GM13977 (cell line): ENCODE measurements around the gene MAD1L1.

Experiments used
- DNase-seq: peaks from one replicate; pipeline ENCODE4 v3.0.0; 2012; ENCODE audit warnings: low spot score
- in situ Hi-C: fragments of 300-500 bp; cut with MboI; formaldehyde crosslinking; loops from one replicate; pipeline ENCODE4 v1.12.0; 2022; ENCODE audit warnings: low sequenced_read_pairs, low pct_unique_long_range_greater_than_20kb, mixed read lengths, inconsistent platforms; ENCODE audit not compliant: unreplicated experiment
- TF ChIP-seq, protein P1 (sequence below): IDR thresholded peaks from 2 replicates; pipeline ENCODE4 v1.5.1; 2012; ENCODE audit warnings: mild to moderate bottlenecking, control low read depth; ENCODE audit not compliant: insufficient read depth; ENCODE audit errors: extremely low read depth, missing control alignments

Gene MAD1L1

DNA sequence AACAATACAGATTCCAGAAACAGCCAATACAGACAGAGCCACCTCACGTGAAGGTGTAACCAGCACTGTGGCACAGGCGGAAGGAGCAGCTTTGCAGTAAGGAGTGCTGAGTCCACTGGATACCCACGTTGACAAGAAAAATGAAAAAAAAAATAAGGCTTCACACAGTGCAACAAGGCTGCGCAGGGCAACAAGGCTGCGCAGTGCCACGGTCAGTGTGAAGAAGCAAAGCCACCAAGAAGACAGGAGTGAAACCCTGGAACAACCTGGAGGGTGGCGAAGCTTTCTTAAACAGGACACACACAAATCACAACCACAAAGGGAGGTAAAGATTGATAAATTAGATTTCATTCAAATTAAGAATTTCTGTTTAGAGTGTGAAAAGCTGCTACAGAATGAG is 204.0 kb downstream of the MAD1L1 start:
- no peak for DNase-seq
- in situ Hi-C loops, result no loop called here
- TF ChIP-seq, protein P1, sequence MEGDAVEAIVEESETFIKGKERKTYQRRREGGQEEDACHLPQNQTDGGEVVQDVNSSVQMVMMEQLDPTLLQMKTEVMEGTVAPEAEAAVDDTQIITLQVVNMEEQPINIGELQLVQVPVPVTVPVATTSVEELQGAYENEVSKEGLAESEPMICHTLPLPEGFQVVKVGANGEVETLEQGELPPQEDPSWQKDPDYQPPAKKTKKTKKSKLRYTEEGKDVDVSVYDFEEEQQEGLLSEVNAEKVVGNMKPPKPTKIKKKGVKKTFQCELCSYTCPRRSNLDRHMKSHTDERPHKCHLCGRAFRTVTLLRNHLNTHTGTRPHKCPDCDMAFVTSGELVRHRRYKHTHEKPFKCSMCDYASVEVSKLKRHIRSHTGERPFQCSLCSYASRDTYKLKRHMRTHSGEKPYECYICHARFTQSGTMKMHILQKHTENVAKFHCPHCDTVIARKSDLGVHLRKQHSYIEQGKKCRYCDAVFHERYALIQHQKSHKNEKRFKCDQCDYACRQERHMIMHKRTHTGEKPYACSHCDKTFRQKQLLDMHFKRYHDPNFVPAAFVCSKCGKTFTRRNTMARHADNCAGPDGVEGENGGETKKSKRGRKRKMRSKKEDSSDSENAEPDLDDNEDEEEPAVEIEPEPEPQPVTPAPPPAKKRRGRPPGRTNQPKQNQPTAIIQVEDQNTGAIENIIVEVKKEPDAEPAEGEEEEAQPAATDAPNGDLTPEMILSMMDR, result no peak

DNA sequence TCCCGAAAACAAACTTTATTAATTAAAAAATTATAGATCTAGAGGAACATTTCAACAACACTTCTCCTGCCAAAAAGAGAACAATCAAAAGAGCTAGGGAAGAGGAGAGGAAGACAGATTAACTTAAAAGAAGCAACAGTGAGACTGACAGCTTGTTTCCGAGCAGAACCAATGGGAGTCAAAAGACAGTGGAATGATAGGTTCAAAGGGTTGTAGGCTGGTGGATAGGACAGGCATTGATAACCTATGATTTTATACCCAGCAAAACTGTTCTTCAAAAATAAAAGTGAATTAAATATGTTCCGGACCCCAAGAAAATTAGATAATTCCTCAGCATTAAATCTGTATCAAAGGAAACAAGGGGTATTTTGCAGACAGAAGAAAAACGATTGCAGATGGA is 207.6 kb downstream of the MAD1L1 start:
- in situ Hi-C loops, result no loop called here
- TF ChIP-seq, protein P1, result no peak
- DNase-seq, result no peak

DNA sequence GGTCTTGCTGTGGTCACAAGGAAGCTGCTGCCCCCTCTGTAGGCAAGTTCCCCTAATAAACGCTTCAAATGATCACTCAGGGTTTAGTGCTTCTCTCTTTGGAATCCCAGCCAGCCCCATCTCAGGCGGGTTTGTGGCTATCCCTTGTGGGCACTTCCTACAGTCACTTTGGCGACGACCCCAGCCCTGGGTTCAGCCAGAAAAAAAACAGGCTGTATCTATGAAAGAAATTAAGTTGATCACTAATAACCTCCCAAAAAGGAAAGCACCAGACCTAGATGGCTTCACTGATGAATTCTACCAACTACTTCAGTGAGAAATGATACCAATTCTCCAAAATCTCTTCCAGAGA is 208.2 kb downstream of the MAD1L1 start:
- DNase-seq, result no peak
- in situ Hi-C loops, result no loop called here
- TF ChIP-seq, protein P1, result no peak

DNA sequence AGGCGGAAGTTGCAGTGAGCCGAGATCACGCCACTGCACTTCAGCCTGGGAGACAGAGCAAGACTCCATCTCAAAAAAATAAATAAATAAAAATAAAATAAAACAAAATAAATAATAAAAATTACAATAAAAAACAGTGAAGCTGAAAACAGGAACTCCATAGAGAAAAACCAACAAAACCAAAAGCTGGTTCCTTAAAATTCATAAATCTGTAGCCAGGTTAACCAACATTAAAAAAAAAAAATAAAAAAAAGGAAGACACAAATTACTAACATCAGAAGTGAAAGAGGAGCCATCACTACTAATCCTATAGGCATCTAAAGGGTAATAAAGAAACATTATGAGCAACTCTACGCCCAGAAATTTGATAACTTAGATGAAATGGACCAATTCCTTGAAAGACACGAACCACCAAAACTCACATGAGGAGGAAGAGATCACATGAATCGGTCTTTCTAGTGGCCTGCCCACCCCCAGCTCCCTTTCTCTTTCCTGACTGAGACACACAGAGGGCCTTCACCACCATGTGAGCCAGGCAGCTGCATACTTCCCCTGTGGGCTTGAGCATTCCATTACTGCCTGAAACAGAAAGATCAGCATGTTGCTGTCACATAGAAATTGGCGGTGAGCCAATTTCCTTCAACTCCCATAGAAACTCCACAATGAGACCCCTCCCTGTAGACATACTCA is 208.7 kb downstream of the MAD1L1 start:
- in situ Hi-C loops, result no loop called here
- DNase-seq, result no peak

DNA sequence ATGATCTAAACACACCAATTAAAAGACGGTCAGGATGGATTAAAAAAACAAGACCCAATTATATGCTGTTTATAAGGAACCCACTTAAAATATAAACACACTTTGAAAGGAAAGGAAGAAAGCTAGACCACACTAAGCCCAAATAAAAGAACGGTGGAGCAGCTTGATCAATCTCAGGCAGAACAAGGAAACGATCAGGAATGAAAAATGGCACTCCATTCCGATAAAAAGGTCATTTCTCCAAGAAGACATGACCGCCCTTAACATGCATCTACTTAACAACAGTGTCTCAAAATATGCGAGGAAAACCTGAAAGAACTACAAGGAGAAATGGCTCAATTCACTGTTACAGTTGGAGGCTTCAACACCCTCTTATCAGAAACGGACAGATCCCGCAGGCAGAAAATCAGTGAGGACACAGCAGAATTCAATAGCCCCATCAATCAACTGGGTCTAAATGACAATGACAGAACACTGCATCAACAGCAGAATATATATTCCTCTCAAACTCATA is 210.0 kb downstream of the MAD1L1 start:
- TF ChIP-seq, protein P1, result no peak
- in situ Hi-C loops, result no loop called here
- DNase-seq, result no peak

More for the DNA sequence above, 208.7 kb downstream of the MAD1L1 start:
- TF ChIP-seq, protein P1, result no peak

DNA sequence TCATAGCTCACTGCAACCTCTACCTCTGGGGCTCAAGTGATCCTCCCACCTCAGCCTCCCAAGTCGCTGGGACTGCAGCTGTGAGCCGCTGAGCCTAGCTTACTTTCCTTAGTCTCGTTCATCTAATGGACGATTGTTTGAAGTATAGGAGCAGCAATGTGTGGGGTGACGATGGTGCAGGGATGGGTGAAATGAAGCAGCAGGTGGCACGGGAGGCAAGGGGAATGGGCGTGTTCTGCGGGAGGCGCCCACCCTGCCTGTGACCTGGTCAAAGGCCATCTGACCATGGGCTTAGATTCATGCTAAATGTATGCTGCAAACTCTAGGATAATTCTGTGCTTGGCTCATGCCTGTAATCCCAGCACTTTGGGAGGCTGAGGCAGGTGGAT is 210.7 kb downstream of the MAD1L1 start:
- TF ChIP-seq, protein P1, result no peak
- DNase-seq, result no peak
- in situ Hi-C loops, result no loop called here
